Body of pancreas (tissue), 2 donors: Measurements from ENCODE around the gene SLC5A8. TPM values are rescaled to one million over a fixed set of nuclear protein-coding genes. Genes with fewer than 3 reads are reported as not detected.

ENCODE experiments used
- small RNA-seq: library from RNA; depleted of rRNA; stranded (forward); fragments of <200 nt; gene quantifications from one replicate; pipeline ENCODE3, GENCODE V24; 2016
- total RNA-seq, 2 donors: library from RNA; depleted of rRNA; stranded (reverse); fragments of >200 nt; gene quantifications; one replicate each; pipeline ENCODE4 v1.1.0, GENCODE V29; 2016

The SLC5A8 gene
- total RNA-seq, 2 donors from 2014 or later, result not detected

Small RNAs within 50 kb of the gene (small RNA-seq; reads per million reads assigned to genes)
- not detected for gene RNU6-768P

Other genes starting within 250 kb of the SLC5A8 start
- gene UTP20, start 69.9 kb upstream of the SLC5A8 start, total RNA-seq, result 1 to 10 TPM; 7.5 to 7.9 TPM
- gene ARL1, start 197.5 kb upstream of the SLC5A8 start, total RNA-seq, result 10 to 100 TPM; 52.4 to 58.7 TPM